T-helper 2 cell treated with Interferon-gamma antibody and Interleukin-4, amounts not matched to agents 5 μg/mL and 100 μg/mL, for 36 hours (primary cell): Measurements from ENCODE around the gene GON4L.
A peak's percentile ranks its signal among the peaks of the same experiment; 100 is the strongest.
"Not testable (repeated sequence)": the region's sequence is repeated elsewhere in the genome, so short reads cannot be mapped to it uniquely, and the experiment has no call there.

Source experiments
- DNase-seq: peaks from one replicate; pipeline ENCODE4 v3.0.0; 2021; ENCODE audit warnings: low spot score
- H3K27ac Mint-ChIP-seq: one replicate; pipeline ENCODE4 v1.8.0; 2021; ENCODE audit warnings: mild to moderate bottlenecking, mixed read lengths
- H3K27me3 Mint-ChIP-seq: one replicate; pipeline ENCODE4 v1.8.0; 2021; ENCODE audit warnings: low read depth, mixed read lengths
- H3K36me3 Mint-ChIP-seq: one replicate; pipeline ENCODE4 v1.8.0; 2021; ENCODE audit warnings: low read depth, mixed read lengths
- H3K4me1 Mint-ChIP-seq: one replicate; pipeline ENCODE4 v1.8.0; 2021; ENCODE audit warnings: low read depth, mixed read lengths
- H3K4me3 Mint-ChIP-seq: one replicate; pipeline ENCODE4 v1.8.0; 2022; ENCODE audit warnings: mild to moderate bottlenecking, moderate library complexity, mixed read lengths
- H3K9me3 Mint-ChIP-seq: one replicate; pipeline ENCODE4 v1.8.0; 2021; ENCODE audit warnings: mixed read lengths

The GON4L gene

GRCh38 chr1:155860970-155861510 is 4.0 kb upstream of the GON4L start:
- H3K36me3 Mint-ChIP-seq: peaks cover 4% of the 10 kb centered on the region
- peak overlapping the region; percentile 92 for H3K27ac Mint-ChIP-seq
- no peak for DNase-seq

DNA sequence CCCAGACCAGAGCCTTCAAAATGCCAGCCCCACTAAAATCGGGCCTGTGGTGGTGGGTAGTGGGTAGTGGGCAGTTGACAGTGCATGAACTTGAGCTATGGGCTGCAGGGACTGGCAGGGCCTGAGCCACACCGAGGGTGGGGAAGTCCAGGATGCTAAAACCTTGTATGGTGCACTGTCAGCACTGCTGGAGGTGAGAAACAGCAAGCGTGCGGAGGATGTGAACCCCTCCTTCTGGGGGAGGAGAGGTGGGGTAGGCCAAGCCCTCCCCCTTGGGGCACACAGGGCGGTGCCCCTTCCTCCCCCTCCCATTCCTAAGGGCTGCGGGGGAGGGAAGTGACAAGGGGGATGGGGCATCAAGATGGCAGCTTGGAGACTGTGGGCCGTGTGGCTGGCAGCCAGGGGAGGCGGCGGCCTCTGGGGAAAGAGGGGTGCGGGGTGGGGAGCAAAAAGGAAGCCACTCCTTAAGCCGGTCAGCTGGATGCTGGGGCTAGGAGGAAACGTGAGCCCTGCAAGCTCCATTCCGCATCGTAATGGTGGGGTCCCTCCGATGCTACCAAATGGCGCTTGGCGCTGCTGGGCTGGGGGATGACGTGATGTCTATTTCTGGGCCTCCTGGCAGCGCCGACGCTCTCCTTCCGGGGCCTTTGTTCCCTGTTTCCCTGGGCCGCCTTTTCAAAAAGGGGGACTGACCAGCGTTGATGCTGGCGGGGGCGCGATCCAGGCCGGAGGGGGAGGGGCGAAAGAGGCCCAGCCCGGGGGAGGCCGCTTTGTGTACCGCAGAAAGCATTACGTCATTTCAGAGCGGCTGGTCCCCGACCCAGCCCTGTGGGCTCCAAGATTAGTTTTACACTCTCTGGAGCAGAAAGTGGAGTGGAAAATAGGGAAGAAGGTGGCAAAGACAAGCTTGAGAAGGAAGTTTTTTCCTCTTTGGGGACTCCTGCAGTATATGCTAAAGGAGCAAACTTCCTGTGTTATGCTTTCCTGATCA is 3.2 kb upstream of the GON4L start:
- peak; percentile 66 for DNase-seq
- H3K27ac Mint-ChIP-seq: peak overlapping the region; percentile 92
- peaks cover 48% of the 10 kb centered on the region for H3K4me1 Mint-ChIP-seq
- peak overlapping the region; percentile 94 for H3K4me3 Mint-ChIP-seq
- H3K9me3 Mint-ChIP-seq: no peaks in the 10 kb centered on the region
- no peaks in the 10 kb centered on the region for H3K27me3 Mint-ChIP-seq
- peaks cover 7% of the 10 kb centered on the region for H3K36me3 Mint-ChIP-seq

More at GRCh38 chr1:155860970-155861510, 4.0 kb upstream of the GON4L start:
- Mint-ChIP-seq H3K4me1 (peaks cover 44% of the 10 kb centered on the region), H3K9me3 (no peaks in the 10 kb centered on the region), H3K27me3 (no peaks in the 10 kb centered on the region), H3K4me3 (peak overlapping the region; percentile 94)

- no peaks in the 10 kb centered on the region for H3K9me3 Mint-ChIP-seq
- peaks cover 12% of the 10 kb centered on the region for H3K36me3 Mint-ChIP-seq
- peak within 1 kb of the TSS; percentile 92 for H3K27ac Mint-ChIP-seq
- H3K4me1 Mint-ChIP-seq: peaks cover 49% of the 10 kb centered on the region
- peak; percentile 93 for DNase-seq
- H3K4me3 Mint-ChIP-seq: peak within 1 kb of the TSS; percentile 94
- no peaks in the 10 kb centered on the region for H3K27me3 Mint-ChIP-seq
Measured at GRCh38 chr1:155859234-155859829, 2.3 kb upstream of the GON4L start, which contains the start of gene SYT11. TSS of gene SYT11 (plus strand) at chr1:155859567. CDS start at chr1:155859762, 195 bp downstream.

- no peaks in the 10 kb centered on the region for H3K9me3 Mint-ChIP-seq
- H3K4me1 Mint-ChIP-seq: peaks cover 49% of the 10 kb centered on the region
- H3K4me3 Mint-ChIP-seq: peak overlapping the region; percentile 94
- DNase-seq: peak; percentile 27
- H3K36me3 Mint-ChIP-seq: peaks cover 12% of the 10 kb centered on the region
- no peaks in the 10 kb centered on the region for H3K27me3 Mint-ChIP-seq
- H3K27ac Mint-ChIP-seq: peak overlapping the region; percentile 92
Measured at GRCh38 chr1:155858800-155859233, 1.8 kb upstream of the GON4L start.

DNA sequence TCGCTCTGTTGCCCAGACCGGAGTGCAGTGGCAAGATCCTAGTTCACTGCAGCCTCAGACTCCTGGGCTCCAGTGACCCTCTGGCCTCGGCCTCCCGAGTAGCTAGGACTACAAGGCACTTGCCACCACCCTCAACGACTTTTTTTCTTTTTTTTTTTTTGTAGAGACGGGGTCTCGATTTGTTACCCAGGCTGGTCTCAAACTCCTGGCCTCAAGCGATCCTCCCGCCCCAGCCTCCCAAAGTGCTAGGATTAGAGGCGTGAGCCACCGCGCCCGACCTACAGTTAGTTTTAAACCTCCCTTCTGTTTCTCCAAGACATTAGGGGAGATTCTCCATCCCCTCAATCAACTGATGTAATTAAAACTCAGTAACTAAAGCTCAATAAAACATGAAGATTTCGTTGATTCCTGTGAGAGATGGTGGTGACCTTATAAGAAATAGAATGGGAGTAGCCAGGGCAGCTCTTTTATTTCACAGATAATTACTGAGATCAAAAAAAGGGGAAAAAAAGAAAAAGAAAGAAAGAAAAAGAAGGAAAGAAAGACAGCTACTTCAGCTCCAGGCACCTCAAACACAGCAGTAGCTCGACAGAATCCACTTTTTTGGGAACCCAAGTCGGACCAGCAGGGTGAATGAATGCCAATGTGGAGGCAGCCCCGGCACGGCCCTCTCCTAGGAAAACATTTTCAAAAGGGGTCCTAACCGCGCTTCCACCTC is 598 bp downstream of the GON4L start:
- Mint-ChIP-seq H3K4me3 (peak overlapping the region; percentile 98), H3K9me3 (no peaks in the 10 kb centered on the region), H3K27ac (peak overlapping the region; percentile 97), H3K4me1 (peaks cover 52% of the 10 kb centered on the region), H3K36me3 (peaks cover 25% of the 10 kb centered on the region), H3K27me3 (no peaks in the 10 kb centered on the region)
- no peak for DNase-seq

DNA sequence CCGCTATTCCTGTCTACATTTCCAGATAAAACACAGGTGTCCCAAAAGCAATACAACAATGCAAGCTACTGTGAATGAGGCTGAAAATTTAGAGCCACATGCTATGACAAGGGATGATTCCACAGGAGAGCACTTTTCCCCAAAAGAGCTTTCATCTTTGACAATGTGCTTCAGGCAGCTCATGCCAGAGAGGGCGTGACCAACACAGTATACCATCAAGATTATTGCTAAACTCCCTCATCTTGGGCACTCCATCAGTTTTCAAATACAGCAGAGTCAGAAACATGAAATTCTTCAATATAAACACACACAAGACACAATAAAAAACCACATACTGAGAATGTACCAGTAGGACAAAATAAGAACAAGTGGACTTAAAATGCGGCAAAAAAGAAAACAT is 6.7 kb downstream of the GON4L start:
- Mint-ChIP-seq H3K4me3 (peak overlapping the region; percentile 5), H3K27ac (peak overlapping the region; percentile 10), H3K36me3 (peaks cover 52% of the 10 kb centered on the region), H3K4me1 (peaks cover 31% of the 10 kb centered on the region), H3K27me3 (no peaks in the 10 kb centered on the region), H3K9me3 (no peaks in the 10 kb centered on the region)
- no peak for DNase-seq

- Mint-ChIP-seq H3K36me3 (peaks cover 60% of the 10 kb centered on the region), H3K27me3 (no peaks in the 10 kb centered on the region), H3K9me3 (no peaks in the 10 kb centered on the region), H3K4me3 (peak overlapping the region; percentile 74), H3K27ac (peak overlapping the region; percentile 76), H3K4me1 (peaks cover 39% of the 10 kb centered on the region)
- no peak for DNase-seq
Measured at GRCh38 chr1:155847823-155848529, 9.0 kb downstream of the GON4L start.

DNA sequence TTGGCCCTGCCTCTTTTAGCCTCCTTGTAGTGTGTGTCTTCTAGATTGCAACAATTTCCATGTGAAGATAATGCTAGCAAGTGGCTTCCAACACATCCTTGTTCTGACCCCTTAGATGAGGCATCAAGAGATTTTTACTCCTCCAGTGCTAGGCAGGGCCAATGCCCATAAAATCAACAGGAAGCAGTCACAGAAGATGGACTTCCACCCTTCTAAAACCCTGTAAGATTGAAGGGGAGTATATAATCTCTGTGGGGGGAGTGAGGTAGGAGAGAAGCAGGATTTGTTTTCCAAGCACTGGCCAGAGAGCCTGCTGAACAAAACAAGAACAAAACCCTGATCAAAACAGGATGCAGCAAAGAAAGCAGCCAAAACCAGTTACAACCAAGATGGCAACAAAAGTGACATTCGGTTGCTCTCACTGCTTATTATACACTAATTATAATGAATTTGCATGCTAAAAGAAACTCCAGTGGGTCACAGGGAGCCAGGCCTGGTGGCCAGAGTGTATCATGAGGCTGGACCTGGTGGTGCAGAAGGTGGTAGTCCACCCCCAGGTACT is 12.1 kb downstream of the GON4L start:
- Mint-ChIP-seq H3K4me1 (peaks cover 31% of the 10 kb centered on the region), H3K4me3 (no peak overlapping the region), H3K36me3 (peaks cover 47% of the 10 kb centered on the region), H3K27ac (peak overlapping the region; percentile 47), H3K27me3 (no peaks in the 10 kb centered on the region), H3K9me3 (no peaks in the 10 kb centered on the region)
- no peak for DNase-seq

- no peak for DNase-seq
- Mint-ChIP-seq H3K4me1 (peaks cover 31% of the 10 kb centered on the region), H3K36me3 (peaks cover 43% of the 10 kb centered on the region), H3K27ac (no peak overlapping the region), H3K9me3 (no peaks in the 10 kb centered on the region), H3K4me3 (no peak overlapping the region), H3K27me3 (no peaks in the 10 kb centered on the region)
Measured at GRCh38 chr1:155840386-155840785, 16.6 kb downstream of the GON4L start.

DNA sequence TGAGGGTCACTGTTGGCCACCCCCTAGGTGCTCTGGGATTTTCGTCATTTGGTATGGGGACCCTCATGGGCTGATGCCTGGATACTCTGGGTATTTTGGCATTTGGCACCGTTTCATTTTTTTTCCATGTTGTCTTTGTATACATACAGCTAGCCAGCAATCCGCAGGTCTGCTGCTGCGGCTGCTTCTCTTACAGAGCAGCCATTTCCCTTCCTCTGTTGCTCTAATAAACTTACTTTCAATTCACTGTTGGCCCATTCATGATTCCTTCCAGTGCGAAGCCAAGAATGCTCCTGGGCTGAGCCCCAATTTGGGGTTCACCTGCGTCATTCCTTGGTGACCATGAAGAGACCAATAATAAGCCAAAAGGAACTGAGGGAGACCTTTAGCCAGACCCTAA is 21.5 kb downstream of the GON4L start:
- H3K4me1 Mint-ChIP-seq: peaks cover 24% of the 10 kb centered on the region
- no peak overlapping the region for H3K27ac Mint-ChIP-seq
- no peaks in the 10 kb centered on the region for H3K27me3 Mint-ChIP-seq
- no peak for DNase-seq
- no peaks in the 10 kb centered on the region for H3K9me3 Mint-ChIP-seq
- peaks cover 37% of the 10 kb centered on the region for H3K36me3 Mint-ChIP-seq
- no peak overlapping the region for H3K4me3 Mint-ChIP-seq

DNA sequence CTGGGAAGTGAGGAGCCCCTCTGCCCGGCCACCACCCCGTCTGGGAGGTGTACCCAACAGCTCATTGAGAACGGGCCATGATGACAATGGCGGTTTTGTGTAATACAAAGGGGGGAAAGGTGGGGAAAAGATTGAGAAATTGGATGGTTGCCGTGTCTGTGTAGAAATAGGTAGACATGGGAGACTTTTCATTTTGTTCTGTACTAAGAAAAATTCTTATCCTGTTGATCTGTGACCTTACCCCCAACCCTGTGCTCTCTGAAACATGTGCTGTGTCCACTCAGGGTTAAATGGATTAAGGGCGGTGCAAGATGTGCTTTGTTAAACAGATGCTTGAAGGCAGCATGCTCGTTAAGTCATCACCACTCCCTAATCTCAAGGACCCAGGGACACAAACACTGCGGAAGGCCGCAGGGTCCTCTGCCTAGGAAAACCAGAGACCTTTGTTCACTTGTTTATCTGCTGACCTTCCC is 22.1 kb downstream of the GON4L start:
- not testable (repeated sequence) for H3K27ac Mint-ChIP-seq, H3K9me3 Mint-ChIP-seq, DNase-seq, H3K27me3 Mint-ChIP-seq, H3K4me3 Mint-ChIP-seq
- H3K36me3 Mint-ChIP-seq: peaks cover 37% of the 10 kb centered on the region
- peaks cover 22% of the 10 kb centered on the region for H3K4me1 Mint-ChIP-seq

DNA sequence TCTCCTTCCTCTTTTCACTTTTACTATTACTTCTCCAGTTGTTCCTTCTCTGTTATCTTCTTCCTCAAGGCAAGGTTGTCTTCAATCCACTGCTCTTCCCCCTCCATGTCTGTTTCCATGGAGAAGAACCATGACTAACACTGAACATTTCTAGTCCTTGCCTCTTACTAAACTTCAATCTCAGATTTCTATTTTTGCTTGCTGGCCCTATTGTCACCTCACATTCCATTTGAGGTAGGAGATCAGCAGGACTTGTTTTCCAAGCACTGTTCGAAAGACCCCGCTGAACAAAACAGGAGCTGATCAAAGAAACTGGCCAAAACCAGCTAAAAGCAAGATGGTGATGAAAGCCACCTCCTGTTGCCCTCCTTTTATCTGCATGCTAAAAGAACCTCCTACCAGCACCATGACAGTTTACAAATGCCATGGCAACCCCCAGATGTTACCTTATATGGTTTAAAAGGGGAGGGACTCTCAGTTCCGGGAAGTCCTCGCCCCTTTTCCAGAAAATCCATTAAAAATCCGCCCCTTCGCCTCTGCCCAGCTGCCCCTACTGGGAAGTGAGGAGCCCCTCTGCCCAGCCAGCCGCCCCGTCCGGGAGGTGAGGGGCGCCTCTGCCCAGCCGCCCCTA is 22.6 kb downstream of the GON4L start:
- Mint-ChIP-seq H3K36me3 (peaks cover 37% of the 10 kb centered on the region), H3K4me3 (no peak overlapping the region), H3K4me1 (peaks cover 20% of the 10 kb centered on the region), H3K27me3 (no peaks in the 10 kb centered on the region), H3K27ac (peak overlapping the region; percentile 52), H3K9me3 (no peaks in the 10 kb centered on the region)
- DNase-seq: no peak
